Thyroid gland (tissue), 4 donors: ENCODE results near the gene CDH23.

ENCODE experiments used
- POLR2A ChIP-seq, 2 donors: fragments of 450-650 bp; IDR thresholded peaks; one replicate each; pipeline ENCODE4 v1.6.1; 2017; ENCODE audit warnings: antibody characterized with exemption in 2 of 2, mild to moderate bottlenecking in 2 of 2, moderate library complexity in 1 of 2
- TF ChIP-seq, protein P1 (sequence below), 6 experiments: fragments of 200-600 bp in 3 of 6; fragments of 450-650 bp in 3 of 6; sonication (generic) in 3 of 6; IDR thresholded peaks; one replicate each; pipeline ENCODE4 v1.5.1; 2016 to 2019; ENCODE audit warnings: antibody characterized with exemption in 6 of 6, mild to moderate bottlenecking in 2 of 6, inconsistent platforms in 1 of 6, moderate library complexity in 1 of 6

DNA sequence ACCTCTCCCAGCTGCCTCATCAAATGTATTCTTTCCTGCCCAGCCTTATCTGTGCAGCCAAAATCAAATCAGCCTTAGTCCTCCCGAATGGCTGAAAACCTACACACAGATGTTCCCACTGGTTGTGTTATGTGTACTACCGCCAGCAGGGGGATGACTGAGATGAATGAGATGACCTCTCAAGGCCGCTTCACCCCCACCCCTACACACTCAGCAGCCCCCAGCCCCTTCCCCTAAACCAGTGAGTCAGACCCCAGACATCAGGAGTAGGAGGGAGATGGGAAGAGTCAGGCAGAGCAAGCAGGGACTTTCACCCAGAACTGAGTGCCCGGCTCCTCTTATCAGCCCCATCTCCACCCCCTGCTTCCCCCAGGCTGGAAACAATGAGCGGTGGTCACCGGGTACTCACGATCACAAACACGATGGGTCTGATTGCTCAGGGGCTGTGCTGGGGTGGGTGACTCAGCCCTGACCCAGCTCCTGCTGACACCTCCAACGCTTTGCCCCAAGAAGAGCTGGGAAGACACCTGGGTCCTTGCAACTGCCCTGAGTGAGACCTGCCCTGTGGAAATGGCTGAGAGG is 329.4 kb downstream of the CDH23 start:
- TF ChIP-seq, protein P1, sequence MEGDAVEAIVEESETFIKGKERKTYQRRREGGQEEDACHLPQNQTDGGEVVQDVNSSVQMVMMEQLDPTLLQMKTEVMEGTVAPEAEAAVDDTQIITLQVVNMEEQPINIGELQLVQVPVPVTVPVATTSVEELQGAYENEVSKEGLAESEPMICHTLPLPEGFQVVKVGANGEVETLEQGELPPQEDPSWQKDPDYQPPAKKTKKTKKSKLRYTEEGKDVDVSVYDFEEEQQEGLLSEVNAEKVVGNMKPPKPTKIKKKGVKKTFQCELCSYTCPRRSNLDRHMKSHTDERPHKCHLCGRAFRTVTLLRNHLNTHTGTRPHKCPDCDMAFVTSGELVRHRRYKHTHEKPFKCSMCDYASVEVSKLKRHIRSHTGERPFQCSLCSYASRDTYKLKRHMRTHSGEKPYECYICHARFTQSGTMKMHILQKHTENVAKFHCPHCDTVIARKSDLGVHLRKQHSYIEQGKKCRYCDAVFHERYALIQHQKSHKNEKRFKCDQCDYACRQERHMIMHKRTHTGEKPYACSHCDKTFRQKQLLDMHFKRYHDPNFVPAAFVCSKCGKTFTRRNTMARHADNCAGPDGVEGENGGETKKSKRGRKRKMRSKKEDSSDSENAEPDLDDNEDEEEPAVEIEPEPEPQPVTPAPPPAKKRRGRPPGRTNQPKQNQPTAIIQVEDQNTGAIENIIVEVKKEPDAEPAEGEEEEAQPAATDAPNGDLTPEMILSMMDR (IDR thresholded peaks at IDR 0.05): no peak
- TF ChIP-seq POLR2A (IDR thresholded peaks at IDR 0.05): no peak
